GM12874 (cell line): ENCODE data around the gene GOLGA6L7.

Experiments
- CTCF ChIP-seq: IDR thresholded peaks from 2 replicates; pipeline ENCODE4 v1.5.1; 2011; ENCODE audit warnings: low read depth, mild to moderate bottlenecking, control low read depth, low read length, moderate library complexity; ENCODE audit not compliant: insufficient read depth

Gene GOLGA6L7

GRCh38 chr15:28879551-28879950 lies 31.1 kb upstream of the GOLGA6L7 start:
- no peak for TF ChIP-seq CTCF

- TF ChIP-seq CTCF: no peak
Measured at GRCh38 chr15:28878209-28878608, 29.8 kb upstream of the GOLGA6L7 start.

- TF ChIP-seq CTCF: no peak
Measured at GRCh38 chr15:28876845-28877185, 28.4 kb upstream of the GOLGA6L7 start.

GRCh38 chr15:28876131-28876844 lies 27.8 kb upstream of the GOLGA6L7 start:
- TF ChIP-seq CTCF: no peak

GRCh38 chr15:28875461-28876000 lies 27.1 kb upstream of the GOLGA6L7 start:
- TF ChIP-seq CTCF: no peak

GRCh38 chr15:28873585-28874190 lies 25.2 kb upstream of the GOLGA6L7 start:
- no peak for TF ChIP-seq CTCF

- no peak for TF ChIP-seq CTCF
Measured at GRCh38 chr15:28873006-28873405, 24.6 kb upstream of the GOLGA6L7 start.
